Bronchus fibroblast of lung (primary cell): ENCODE measurements around the gene RPIA. TPM values are rescaled to one million over a fixed set of nuclear protein-coding genes. Genes with fewer than 3 reads are reported as not detected.

Source experiments
- total RNA-seq: library from RNA; depleted of rRNA; stranded (reverse); fragments of >200 nt; gene quantifications from 2 replicates; pipeline ENCODE4 v1.2.3, GENCODE V29; 2015

The RPIA gene
- total RNA-seq: 2.5 and 3.1 TPM in 2 replicates

DNA sequence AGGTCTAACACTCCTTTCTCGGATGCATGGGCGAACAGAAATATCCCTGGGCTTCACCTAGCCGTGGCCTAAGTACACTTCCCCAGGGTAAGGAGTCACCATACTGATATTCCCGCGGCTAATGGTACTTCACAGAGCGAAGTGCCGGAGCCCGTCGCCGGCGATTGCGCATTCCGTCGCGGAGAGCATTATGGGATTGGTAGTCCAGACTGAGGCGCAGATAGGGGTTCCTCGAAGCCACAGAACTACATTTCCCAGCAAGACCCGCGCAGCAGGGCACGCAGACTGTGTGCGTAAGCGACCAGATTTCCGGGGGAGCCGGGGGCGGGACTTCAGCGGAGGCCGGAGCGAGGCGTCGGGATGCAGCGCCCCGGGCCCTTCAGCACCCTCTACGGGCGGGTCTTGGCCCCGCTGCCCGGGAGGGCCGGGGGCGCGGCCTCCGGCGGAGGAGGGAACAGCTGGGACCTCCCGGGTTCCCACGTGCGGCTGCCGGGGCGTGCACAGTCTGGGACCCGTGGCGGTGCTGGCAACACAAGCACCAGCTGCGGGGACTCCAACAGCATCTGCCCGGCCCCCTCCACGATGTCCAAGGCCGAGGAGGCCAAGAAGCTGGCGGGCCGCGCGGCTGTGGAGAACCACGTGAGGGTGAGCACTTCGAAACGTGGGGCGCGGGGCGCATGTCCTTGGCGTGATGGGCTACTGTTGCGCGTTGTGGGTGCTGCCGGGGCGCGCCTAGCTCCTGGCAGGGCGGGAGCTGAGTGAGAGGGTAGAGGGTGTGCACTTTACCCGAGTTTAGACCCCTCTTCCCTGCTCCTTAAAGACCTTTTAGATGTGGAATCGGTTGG lies at the start of gene RPIA:
Gene RPIA (plus strand): TSS at position 335 of the 845 bp plus-strand sequence. CDS start 26 bp downstream, at position 361.

Other genes with a start within 250 kb of the RPIA start
- not detected in 2 replicates for gene FOXI3, start 239.0 kb upstream of the RPIA start, total RNA-seq
- 8.4 and 10.1 TPM in 2 replicates for gene EIF2AK3, start 64.2 kb upstream of the RPIA start, total RNA-seq